ENCODE results near the gene PTN.
A peak's percentile ranks its signal among the peaks of the same experiment; 100 is the strongest.
"Not testable (repeated sequence)": the region's sequence is repeated elsewhere in the genome, so short reads cannot be mapped to it uniquely, and the experiment has no call there.

Gene PTN

GRCh38 chr7:137266764-137267163, 76.8 kb downstream of the PTN start:
- no peak for DNase-seq

- not testable (repeated sequence) for DNase-seq
These were observed 78.1 kb downstream of the PTN start for GRCh38 chr7:137265480-137265879.

GRCh38 chr7:137262599-137262998, 80.9 kb downstream of the PTN start:
- no peak for DNase-seq

GRCh38 chr7:137258552-137258951, 85.0 kb downstream of the PTN start:
- DNase-seq = no peak

- no peak for DNase-seq
These were observed 88.8 kb downstream of the PTN start for GRCh38 chr7:137254766-137255165.

- peak; percentile 31 for DNase-seq
These were observed 97.6 kb downstream of the PTN start for GRCh38 chr7:137245890-137246289.

- DNase-seq = peak; percentile 6
These were observed 98.3 kb downstream of the PTN start for GRCh38 chr7:137245186-137245585.

GRCh38 chr7:137243741-137244140, 99.8 kb downstream of the PTN start:
- DNase-seq = no peak

GRCh38 chr7:137242616-137243015, 100.9 kb downstream of the PTN start:
- DNase-seq = no peak

GRCh38 chr7:137241655-137242360, 101.7 kb downstream of the PTN start:
- no peak for DNase-seq

- not testable (repeated sequence) for DNase-seq
These were observed 104.3 kb downstream of the PTN start for GRCh38 chr7:137239186-137239585.

- DNase-seq = no peak
These were observed 108.1 kb downstream of the PTN start for GRCh38 chr7:137235434-137235833.

- DNase-seq = no peak
These were observed 112.4 kb downstream of the PTN start for GRCh38 chr7:137231167-137231566.

- DNase-seq = no peak
These were observed 122.1 kb downstream of the PTN start for GRCh38 chr7:137221467-137221866.

- no peak for DNase-seq
These were observed 129.8 kb downstream of the PTN start for GRCh38 chr7:137213744-137214143.

GRCh38 chr7:137209151-137209817, 134.2 kb downstream of the PTN start:
- no peak for DNase-seq

- DNase-seq = no peak
These were observed 136.8 kb downstream of the PTN start for GRCh38 chr7:137206770-137207169.

GRCh38 chr7:137204246-137204645, 139.3 kb downstream of the PTN start:
- DNase-seq = no peak

- DNase-seq = no peak
These were observed 140.2 kb downstream of the PTN start for GRCh38 chr7:137203351-137203750.

GRCh38 chr7:137196648-137197047, 146.9 kb downstream of the PTN start:
- DNase-seq = no peak

- DNase-seq = no peak
These were observed 147.5 kb downstream of the PTN start for GRCh38 chr7:137195996-137196395.

- not testable (repeated sequence) for DNase-seq
These were observed 161.9 kb downstream of the PTN start for GRCh38 chr7:137181619-137182018.

All from fibroblast of skin of back (primary cell).